ENCODE measurements around the gene MBOAT1. TPM values are rescaled to one million over a fixed set of nuclear protein-coding genes. Genes with fewer than 3 reads are reported as not detected.
A peak's percentile ranks its signal among the peaks of the same experiment; 100 is the strongest.
"Not testable (repeated sequence)": the region's sequence is repeated elsewhere in the genome, so short reads cannot be mapped to it uniquely, and the experiment has no call there.

Gene MBOAT1
- total RNA-seq, 1 donor from 2014 or later = 6.3 TPM

- no peak for ATAC-seq
Measured at GRCh38 chr6:20202324-20202658, 10.0 kb downstream of the MBOAT1 start.

GRCh38 chr6:20200761-20201630, 11.3 kb downstream of the MBOAT1 start:
- ATAC-seq = no peak

GRCh38 chr6:20198775-20199174, 13.5 kb downstream of the MBOAT1 start:
- no peak for ATAC-seq

GRCh38 chr6:20198156-20198774, 14.0 kb downstream of the MBOAT1 start:
- no peak for ATAC-seq

GRCh38 chr6:20197251-20197650, 15.0 kb downstream of the MBOAT1 start:
- no peak for ATAC-seq

- no peak for ATAC-seq
Measured at GRCh38 chr6:20192625-20193024, 19.6 kb downstream of the MBOAT1 start.

GRCh38 chr6:20191992-20192391, 20.3 kb downstream of the MBOAT1 start:
- ATAC-seq = no peak

GRCh38 chr6:20188630-20189075, 23.6 kb downstream of the MBOAT1 start:
- no peak for ATAC-seq

- ATAC-seq = no peak
Measured at GRCh38 chr6:20186981-20187380, 25.3 kb downstream of the MBOAT1 start.

- ATAC-seq = no peak
Measured at GRCh38 chr6:20183706-20184105, 28.6 kb downstream of the MBOAT1 start.

- ATAC-seq = peak; percentile 91
Measured at GRCh38 chr6:20182926-20183521, 29.2 kb downstream of the MBOAT1 start.

- no peak for ATAC-seq
Measured at GRCh38 chr6:20182069-20182468, 30.2 kb downstream of the MBOAT1 start.

GRCh38 chr6:20180935-20181334, 31.3 kb downstream of the MBOAT1 start:
- no peak for ATAC-seq

GRCh38 chr6:20179287-20180045, 32.8 kb downstream of the MBOAT1 start:
- not testable (repeated sequence) for ATAC-seq

GRCh38 chr6:20178327-20178726, 33.9 kb downstream of the MBOAT1 start:
- ATAC-seq = no peak

GRCh38 chr6:20175810-20176410, 36.4 kb downstream of the MBOAT1 start:
- ATAC-seq = no peak

- peak; percentile 81 for ATAC-seq
Measured at GRCh38 chr6:20173833-20174792, 38.2 kb downstream of the MBOAT1 start.

- ATAC-seq = no peak
Measured at GRCh38 chr6:20172842-20173456, 39.3 kb downstream of the MBOAT1 start.

- no peak for ATAC-seq
Measured at GRCh38 chr6:20170455-20171148, 41.7 kb downstream of the MBOAT1 start.

- ATAC-seq = no peak
Measured at GRCh38 chr6:20169786-20170185, 42.5 kb downstream of the MBOAT1 start.

Data from esophagus mucosa (tissue), 1 donor.